Loucy (cell line): ENCODE data around the gene GLRX.
A peak's percentile ranks its signal among the peaks of the same experiment; 100 is the strongest.

Experiments
- H2AFZ ChIP-seq: fragments of 200-600 bp; sonication (generic); 2 replicates; pipeline ENCODE4 v1.6.0; 2016; ENCODE audit warnings: antibody characterized with exemption, mild to moderate bottlenecking, low read length, moderate library complexity
- H3F3A ChIP-seq: fragments of 200-600 bp; 2 replicates; pipeline ENCODE4 v1.6.0; 2016; ENCODE audit warnings: antibody characterized with exemption, low read depth, mild to moderate bottlenecking
- H3K27me3 ChIP-seq: fragments of 200-600 bp; sonication (generic); 2 replicates; pipeline ENCODE4 v1.6.1; 2014; ENCODE audit warnings: low read length, mild to moderate bottlenecking; ENCODE audit not compliant: insufficient read depth, poor library complexity, severe bottlenecking
- H3K36me3 ChIP-seq: fragments of 200-600 bp; sonication (generic); 2 replicates; pipeline ENCODE4 v1.6.1; 2016; ENCODE audit warnings: low read length; ENCODE audit not compliant: insufficient read depth
- H3K4me1 ChIP-seq: fragments of 200-600 bp; sonication (generic); 2 replicates; pipeline ENCODE4 v1.5.1; 2014; ENCODE audit warnings: low read length, mild to moderate bottlenecking; ENCODE audit not compliant: insufficient read depth, poor library complexity, severe bottlenecking
- H3K4me2 ChIP-seq: fragments of 200-600 bp; sonication (generic); 2 replicates; pipeline ENCODE4 v1.6.0; 2014; ENCODE audit warnings: antibody characterized with exemption, low read length, low read depth, mild to moderate bottlenecking; ENCODE audit not compliant: poor library complexity, severe bottlenecking
- H3K4me3 ChIP-seq: fragments of 200-600 bp; sonication (generic); 2 replicates; pipeline ENCODE4 v1.5.1; 2014; ENCODE audit warnings: low read length, mild to moderate bottlenecking, mixed read lengths; ENCODE audit not compliant: poor library complexity, severe bottlenecking
- H3K79me2 ChIP-seq: fragments of 200-600 bp; sonication (generic); 2 replicates; pipeline ENCODE4 v1.6.1; 2014; ENCODE audit warnings: low read length; ENCODE audit not compliant: insufficient read depth
- H3K9ac ChIP-seq: fragments of 200-600 bp; sonication (generic); 2 replicates; pipeline ENCODE4 v1.6.0; 2014; ENCODE audit warnings: mild to moderate bottlenecking, low read depth, low read length, moderate library complexity; ENCODE audit not compliant: poor library complexity, severe bottlenecking
- H3K9me2 ChIP-seq: fragments of 200-600 bp; sonication (generic); replicated peaks from 2 replicates; pipeline ENCODE4 v1.6.1; 2016; ENCODE audit warnings: low read depth, low read length, mixed read lengths
- H3K9me3 ChIP-seq: fragments of 200-600 bp; sonication (generic); 2 replicates; pipeline ENCODE4 v1.6.1; 2014; ENCODE audit warnings: mild to moderate bottlenecking, antibody characterized with exemption, low read length, low read depth; ENCODE audit not compliant: insufficient read depth
- H4K20me1 ChIP-seq: fragments of 200-600 bp; sonication (generic); 2 replicates; pipeline ENCODE4 v1.6.0; 2014; ENCODE audit warnings: antibody characterized with exemption, low read length, mild to moderate bottlenecking; ENCODE audit not compliant: insufficient read depth, poor library complexity, severe bottlenecking
- CTCF ChIP-seq: fragments of 200-600 bp; sonication (generic); conservative IDR thresholded peaks from 2 replicates; pipeline ENCODE4 v1.5.1; 2014; ENCODE audit warnings: mild to moderate bottlenecking, antibody characterized with exemption, low read length
- EZH2phosphoT487 ChIP-seq: fragments of 200-600 bp; IDR thresholded peaks from 2 replicates; pipeline ENCODE4 v1.6.1; 2018; ENCODE audit warnings: antibody characterized with exemption, mild to moderate bottlenecking, moderate library complexity, borderline replicate concordance

GLRX gene

GRCh38 chr5:95842854-95843544, 20.5 kb upstream of the GLRX start:
- no peaks in the 10 kb centered on the region for H3K9me3 ChIP-seq
- H3K4me3 ChIP-seq = peak overlapping the region; percentile 17
- peak overlapping the region; percentile 44 for H3K4me2 ChIP-seq
- H3K36me3 ChIP-seq = no peaks in the 10 kb centered on the region
- TF ChIP-seq CTCF = peak; percentile 75
- no peak for TF ChIP-seq EZH2phosphoT487
- peaks cover 49% of the 10 kb centered on the region for H3K4me1 ChIP-seq
- H3K79me2 ChIP-seq = no peaks in the 10 kb centered on the region
- H2AFZ ChIP-seq = peak overlapping the region; percentile 51; the same call in 1 of the 2 replicates
- H3F3A ChIP-seq = no peaks in the 10 kb centered on the region
- H3K9me2 ChIP-seq = no peaks in the 10 kb centered on the region
- no peaks in the 10 kb centered on the region for H4K20me1 ChIP-seq
- H3K9ac ChIP-seq = peak overlapping the region; percentile 28
- H3K27me3 ChIP-seq = no peaks in the 10 kb centered on the region

- H3K4me3 ChIP-seq = no peak overlapping the region
- H3K36me3 ChIP-seq = no peaks in the 10 kb centered on the region
- no peaks in the 10 kb centered on the region for H3F3A ChIP-seq
- H2AFZ ChIP-seq = peak overlapping the region; percentile 51; the same call in 1 of the 2 replicates
- no peaks in the 10 kb centered on the region for H3K79me2 ChIP-seq
- no peak for TF ChIP-seq CTCF
- no peak for TF ChIP-seq EZH2phosphoT487
- H4K20me1 ChIP-seq = no peaks in the 10 kb centered on the region
- H3K9ac ChIP-seq = no peak overlapping the region
- H3K4me2 ChIP-seq = peak overlapping the region; percentile 44
- H3K27me3 ChIP-seq = no peaks in the 10 kb centered on the region
- H3K9me3 ChIP-seq = no peaks in the 10 kb centered on the region
- H3K9me2 ChIP-seq = no peaks in the 10 kb centered on the region
- peaks cover 54% of the 10 kb centered on the region for H3K4me1 ChIP-seq
Observed at GRCh38 chr5:95841914-95842812, 19.6 kb upstream of the GLRX start.

- no peaks in the 10 kb centered on the region for H3K9me2 ChIP-seq
- H3K9me3 ChIP-seq = no peaks in the 10 kb centered on the region
- H4K20me1 ChIP-seq = no peaks in the 10 kb centered on the region
- TF ChIP-seq CTCF (no peak), EZH2phosphoT487 (no peak)
- H3K27me3 ChIP-seq = no peaks in the 10 kb centered on the region
- peaks cover 55% of the 10 kb centered on the region for H3K4me1 ChIP-seq
- H3K36me3 ChIP-seq = no peaks in the 10 kb centered on the region
- H3K4me2 ChIP-seq = no peak overlapping the region
- no peak overlapping the region for H3K9ac ChIP-seq
- no peak overlapping the region for H2AFZ ChIP-seq
- no peaks in the 10 kb centered on the region for H3K79me2 ChIP-seq
- H3K4me3 ChIP-seq = no peak overlapping the region
- no peaks in the 10 kb centered on the region for H3F3A ChIP-seq
Observed at GRCh38 chr5:95840956-95841705, 18.6 kb upstream of the GLRX start.
